NCI-H748 (cell line): ENCODE data around the gene NCK2.
"Not testable (repeated sequence)": the region's sequence is repeated elsewhere in the genome, so short reads cannot be mapped to it uniquely, and the experiment has no call there.

Experiments
- DNase-seq: peaks from one replicate; lab custom pipeline; 2025; ENCODE audit not compliant: unreplicated experiment; lab: John Stamatoyannopoulos, UW

Gene NCK2

GRCh38 chr2:105883911-105884694 is 139.4 kb downstream of the NCK2 start:
- DNase-seq: no peak

- DNase-seq: no peak
Observed at GRCh38 chr2:105885456-105885855, 140.7 kb downstream of the NCK2 start.

- DNase-seq: no peak
Observed at GRCh38 chr2:105886029-105886454, 141.3 kb downstream of the NCK2 start.

GRCh38 chr2:105886687-105887086 is 142.0 kb downstream of the NCK2 start:
- DNase-seq: no peak

- no peak for DNase-seq
Observed at GRCh38 chr2:105887256-105887655, 142.5 kb downstream of the NCK2 start.

GRCh38 chr2:105888625-105889024 is 143.9 kb downstream of the NCK2 start:
- peak; percentile 11 for DNase-seq

GRCh38 chr2:105889046-105889445 is 144.3 kb downstream of the NCK2 start:
- DNase-seq: no peak

GRCh38 chr2:105890111-105890510 is 145.4 kb downstream of the NCK2 start:
- DNase-seq: no peak

GRCh38 chr2:105890856-105891255 is 146.1 kb downstream of the NCK2 start:
- no peak for DNase-seq

GRCh38 chr2:105893011-105893995 is 148.6 kb downstream of the NCK2 start:
- DNase-seq: no peak

- no peak for DNase-seq
Observed at GRCh38 chr2:105894327-105894944, 149.7 kb downstream of the NCK2 start.

- no peak for DNase-seq
Observed at GRCh38 chr2:105895990-105896764, 151.5 kb downstream of the NCK2 start.

- no peak for DNase-seq
Observed at GRCh38 chr2:105896765-105897163, 152.1 kb downstream of the NCK2 start.

- not testable (repeated sequence) for DNase-seq
Observed at GRCh38 chr2:105897694-105898093, 153.0 kb downstream of the NCK2 start.

GRCh38 chr2:105903051-105903674 is 158.5 kb downstream of the NCK2 start:
- DNase-seq: no peak

- DNase-seq: no peak
Observed at GRCh38 chr2:105904938-105905337, 160.2 kb downstream of the NCK2 start.

- no peak for DNase-seq
Observed at GRCh38 chr2:105906481-105906880, 161.8 kb downstream of the NCK2 start.

GRCh38 chr2:105907184-105907583 is 162.5 kb downstream of the NCK2 start:
- no peak for DNase-seq

GRCh38 chr2:105909215-105909614 is 164.5 kb downstream of the NCK2 start:
- no peak for DNase-seq
